Chondrocyte (in vitro differentiated cells): ENCODE measurements around the gene TSPAN11. TPM values are rescaled to one million over a fixed set of nuclear protein-coding genes. Genes with fewer than 3 reads are reported as not detected.

Experiments used
- DNase-seq: peaks from one replicate; pipeline ENCODE4 v3.0.0; 2021; ENCODE audit warnings: mixed read lengths, low spot score
- H3K27ac Mint-ChIP-seq: one replicate; pipeline ENCODE4 v1.8.0; 2021; ENCODE audit warnings: mild to moderate bottlenecking, moderate library complexity, mixed read lengths; ENCODE audit not compliant: unreplicated experiment
- H3K27me3 Mint-ChIP-seq: 2 replicates; pipeline ENCODE4 v1.8.0; 2021; ENCODE audit warnings: low read depth, mixed read lengths
- H3K36me3 Mint-ChIP-seq: 2 replicates; pipeline ENCODE4 v1.8.0; 2021; ENCODE audit warnings: low read depth, mixed read lengths
- H3K4me1 Mint-ChIP-seq: 2 replicates; pipeline ENCODE4 v1.8.0; 2021; ENCODE audit warnings: low read depth, mild to moderate bottlenecking, mixed read lengths
- H3K4me3 Mint-ChIP-seq: one replicate; pipeline ENCODE4 v1.8.0; 2021; ENCODE audit warnings: mild to moderate bottlenecking, moderate library complexity, mixed read lengths; ENCODE audit not compliant: unreplicated experiment
- H3K9me3 Mint-ChIP-seq: 2 replicates; pipeline ENCODE4 v1.8.0; 2021; ENCODE audit warnings: low read depth, mixed read lengths
- total RNA-seq: library from RNA; stranded (reverse); gene quantifications from 3 replicates; pipeline ENCODE4 v1.2.1, GENCODE V29; 2021
- TF ChIP-seq, protein P1 (sequence below): fragments of 200-600 bp; sonication (generic); IDR thresholded peaks from 2 replicates; pipeline ENCODE4 v1.5.0; 2021; ENCODE audit warnings: antibody characterized with exemption, mild to moderate bottlenecking, moderate library complexity

Gene TSPAN11
- total RNA-seq, 1 donor from 2014 or later: 0.95 TPM

DNA sequence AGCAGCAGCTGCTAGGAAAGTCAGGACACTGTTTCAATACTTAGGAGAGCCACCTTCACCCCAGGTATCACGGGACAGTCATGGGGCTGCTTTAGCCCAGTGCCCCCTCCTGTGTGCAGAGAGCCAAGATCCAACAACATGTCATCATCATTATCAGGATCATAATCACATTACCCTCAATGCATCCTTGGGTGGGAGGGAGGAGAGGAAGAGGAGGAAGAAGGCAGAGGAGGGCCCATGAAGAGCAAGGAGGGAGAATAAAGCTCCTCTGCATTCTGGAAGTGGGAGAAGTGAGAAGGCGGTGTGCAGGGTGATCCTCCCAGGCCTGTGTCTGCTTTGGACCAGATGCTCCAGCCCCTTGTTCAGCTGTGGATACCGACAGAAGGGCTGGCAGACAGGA is 64.2 kb downstream of the TSPAN11 start:
- H3K4me1 Mint-ChIP-seq: peaks cover under 1% of the 10 kb centered on the region
- no peaks in the 10 kb centered on the region for H3K36me3 Mint-ChIP-seq
- no peaks in the 10 kb centered on the region for H3K9me3 Mint-ChIP-seq
- TF ChIP-seq, protein P1, sequence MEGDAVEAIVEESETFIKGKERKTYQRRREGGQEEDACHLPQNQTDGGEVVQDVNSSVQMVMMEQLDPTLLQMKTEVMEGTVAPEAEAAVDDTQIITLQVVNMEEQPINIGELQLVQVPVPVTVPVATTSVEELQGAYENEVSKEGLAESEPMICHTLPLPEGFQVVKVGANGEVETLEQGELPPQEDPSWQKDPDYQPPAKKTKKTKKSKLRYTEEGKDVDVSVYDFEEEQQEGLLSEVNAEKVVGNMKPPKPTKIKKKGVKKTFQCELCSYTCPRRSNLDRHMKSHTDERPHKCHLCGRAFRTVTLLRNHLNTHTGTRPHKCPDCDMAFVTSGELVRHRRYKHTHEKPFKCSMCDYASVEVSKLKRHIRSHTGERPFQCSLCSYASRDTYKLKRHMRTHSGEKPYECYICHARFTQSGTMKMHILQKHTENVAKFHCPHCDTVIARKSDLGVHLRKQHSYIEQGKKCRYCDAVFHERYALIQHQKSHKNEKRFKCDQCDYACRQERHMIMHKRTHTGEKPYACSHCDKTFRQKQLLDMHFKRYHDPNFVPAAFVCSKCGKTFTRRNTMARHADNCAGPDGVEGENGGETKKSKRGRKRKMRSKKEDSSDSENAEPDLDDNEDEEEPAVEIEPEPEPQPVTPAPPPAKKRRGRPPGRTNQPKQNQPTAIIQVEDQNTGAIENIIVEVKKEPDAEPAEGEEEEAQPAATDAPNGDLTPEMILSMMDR: no peak
- H3K27me3 Mint-ChIP-seq: peaks cover 3% of the 10 kb centered on the region
- DNase-seq: no peak
- H3K27ac Mint-ChIP-seq: no peak overlapping the region
- no peak overlapping the region for H3K4me3 Mint-ChIP-seq

DNA sequence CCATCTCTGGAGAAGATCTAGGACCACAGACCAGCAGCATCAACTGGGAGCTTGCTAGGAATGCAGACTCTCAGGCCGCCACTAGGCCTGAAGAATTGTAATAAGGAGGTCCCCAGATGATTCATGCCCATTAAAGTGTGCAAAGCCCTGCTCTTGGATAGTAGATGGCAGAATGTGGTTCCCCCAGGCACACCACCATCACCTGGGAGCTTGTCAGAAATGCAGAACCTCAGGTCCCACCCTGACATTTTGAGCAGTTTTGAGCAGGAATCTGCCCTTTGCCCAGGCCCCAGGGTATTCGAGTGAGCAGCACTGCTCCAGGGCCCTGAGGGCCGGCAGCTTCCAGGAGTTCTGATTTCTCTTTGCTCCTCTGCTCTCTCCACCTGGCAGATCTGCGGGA is 64.9 kb downstream of the TSPAN11 start:
- H3K27ac Mint-ChIP-seq: no peak overlapping the region
- TF ChIP-seq, protein P1: no peak
- DNase-seq: no peak
- peaks cover 3% of the 10 kb centered on the region for H3K27me3 Mint-ChIP-seq
- no peaks in the 10 kb centered on the region for H3K36me3 Mint-ChIP-seq
- no peaks in the 10 kb centered on the region for H3K9me3 Mint-ChIP-seq
- H3K4me3 Mint-ChIP-seq: no peak overlapping the region
- H3K4me1 Mint-ChIP-seq: peaks cover 8% of the 10 kb centered on the region

DNA sequence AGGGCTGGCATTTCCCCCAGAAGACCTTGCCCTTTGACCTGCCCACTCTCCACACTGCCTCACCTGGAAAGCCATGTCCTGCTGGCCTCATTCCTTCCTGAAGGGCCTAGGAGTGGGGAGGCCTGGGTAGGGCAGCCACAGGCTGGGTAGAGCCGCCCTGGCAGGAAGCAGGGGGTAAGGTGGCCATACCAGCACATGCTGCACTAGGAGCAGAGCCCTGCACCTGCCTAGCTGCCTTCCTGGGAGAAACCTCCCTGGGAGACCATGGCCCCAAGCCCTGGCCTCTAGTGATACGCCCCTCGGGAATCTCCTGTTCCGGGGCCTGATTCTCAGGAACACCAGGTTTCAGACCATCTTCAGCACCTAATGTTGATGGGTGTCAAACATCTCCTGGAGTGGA is 65.8 kb downstream of the TSPAN11 start:
- Mint-ChIP-seq H3K27ac (no peak overlapping the region), H3K9me3 (no peaks in the 10 kb centered on the region), H3K4me1 (peaks cover 12% of the 10 kb centered on the region), H3K4me3 (no peak overlapping the region), H3K36me3 (no peaks in the 10 kb centered on the region), H3K27me3 (peaks cover 3% of the 10 kb centered on the region)
- no peak for DNase-seq
- TF ChIP-seq, protein P1: no peak

DNA sequence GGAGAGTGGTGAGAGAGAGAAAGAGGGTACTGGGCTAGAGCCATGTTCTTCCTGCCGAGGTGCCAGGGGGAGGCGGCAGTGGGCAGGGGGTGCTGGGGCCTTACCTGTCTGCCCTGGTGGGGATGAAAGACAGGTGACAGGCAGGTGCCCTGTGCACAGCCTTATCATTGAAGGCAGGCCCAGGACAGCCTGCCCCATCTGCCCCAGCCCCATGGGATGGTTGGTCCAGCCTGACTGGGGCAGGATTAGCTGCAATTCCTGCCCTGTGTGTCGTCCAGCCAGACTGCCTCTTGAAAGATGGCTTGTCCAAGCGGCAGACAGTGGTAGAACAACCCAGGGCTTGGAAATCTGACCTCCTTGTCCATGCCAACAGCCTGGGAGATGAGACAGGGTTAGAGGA is 67.2 kb downstream of the TSPAN11 start:
- Mint-ChIP-seq H3K4me3 (no peak overlapping the region), H3K27me3 (peaks cover 3% of the 10 kb centered on the region), H3K27ac (no peak overlapping the region), H3K36me3 (no peaks in the 10 kb centered on the region), H3K4me1 (peaks cover 12% of the 10 kb centered on the region), H3K9me3 (no peaks in the 10 kb centered on the region)
- TF ChIP-seq, protein P1: no peak
- DNase-seq: no peak

DNA sequence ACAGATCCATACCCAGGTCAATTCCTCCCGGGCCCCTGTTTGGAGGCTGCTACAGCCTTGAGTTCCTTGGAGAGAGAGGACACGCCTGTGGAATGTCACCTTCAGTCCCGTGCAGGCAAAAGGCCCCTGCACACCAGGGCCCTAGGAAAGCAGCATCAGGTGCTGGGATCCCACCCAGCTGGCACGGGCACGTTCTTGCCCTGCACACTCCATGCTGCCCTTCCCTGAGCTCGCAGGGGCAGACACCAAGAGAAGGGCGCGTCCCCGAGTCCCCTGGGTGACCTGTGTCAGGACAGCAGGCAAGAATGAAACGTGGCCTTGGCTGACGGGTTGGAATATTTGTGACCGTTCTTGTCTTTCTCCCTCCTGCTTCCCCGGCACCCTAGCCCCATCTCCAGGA is 67.7 kb downstream of the TSPAN11 start:
- Mint-ChIP-seq H3K36me3 (no peaks in the 10 kb centered on the region), H3K4me1 (peaks cover 12% of the 10 kb centered on the region), H3K4me3 (no peak overlapping the region), H3K27me3 (peaks cover 3% of the 10 kb centered on the region), H3K9me3 (no peaks in the 10 kb centered on the region), H3K27ac (no peak overlapping the region)
- TF ChIP-seq, protein P1: no peak
- DNase-seq: no peak
